Ovary (tissue), 9 donors: ENCODE measurements around the gene MCM5. TPM values are rescaled to one million over a fixed set of nuclear protein-coding genes. Genes with fewer than 3 reads are reported as not detected.

Experiments
- DNase-seq, 5 donors: peaks; one replicate each; pipeline ENCODE4 v3.0.0-alpha.2; 2019 to 2020
- H3K27ac ChIP-seq, 2 donors: fragments of 200-600 bp; one replicate each; pipeline versions ENCODE4 v1.5.1 to v1.8.0; 2019 to 2022
- H3K27me3 ChIP-seq: fragments of 200-600 bp; one replicate; pipeline ENCODE4 v1.8.0; 2022
- H3K36me3 ChIP-seq: fragments of 200-600 bp; sonication (generic); one replicate; pipeline ENCODE4 v1.5.1; 2019
- H3K4me1 ChIP-seq: one replicate; pipeline ENCODE4 v1.8.1; 2013; ENCODE audit warnings: mild to moderate bottlenecking, moderate library complexity; ENCODE audit not compliant: insufficient read depth
- H3K4me3 ChIP-seq: fragments of 200-600 bp; sonication (generic); one replicate; pipeline ENCODE4 v1.5.1; 2017
- H3K9me3 ChIP-seq, 2 donors: fragments of 200-600 bp in 1 of 2; sonication (generic) in 1 of 2; one replicate each; pipeline versions ENCODE4 v1.5.1 to v1.8.1; 2013 to 2019; ENCODE audit warnings: mild to moderate bottlenecking in 1 of 2, moderate library complexity in 1 of 2
- CTCF ChIP-seq, 3 donors: fragments of 450-650 bp in 2 of 3; fragments of 200-600 bp in 1 of 3; IDR thresholded peaks; one replicate each; pipeline versions ENCODE4 v1.5.1 to v1.8.0; 2016 to 2022; ENCODE audit warnings: antibody characterized with exemption in 3 of 3, mild to moderate bottlenecking in 1 of 3
- EP300 ChIP-seq: sonication (generic); formaldehyde crosslinking; IDR thresholded peaks from one replicate; pipeline ENCODE4 v1.6.1; 2017; ENCODE audit warnings: antibody characterized with exemption
- POLR2A ChIP-seq: fragments of 450-650 bp; IDR thresholded peaks from one replicate; pipeline ENCODE4 v1.6.1; 2017; ENCODE audit warnings: antibody characterized with exemption, mild to moderate bottlenecking, moderate library complexity
- WGBS, 3 donors: extraction: QIAGEN DNeasy Blood & Tissue Kit in 1 of 3; methylation state at CpG; one replicate each; pipeline versions ENCODE4 v1.1.5 to v1.1.7; 2013 to 2017; 5-methylcytosine and 5-hydroxymethylcytosine counted together
- intact Hi-C, 4 donors: fragments of 100-400 bp; cut with DNase I; formaldehyde crosslinking; loops; one replicate each; pipeline versions ENCODE4 v1.11.0 to v1.15.1; 2022 to 2023
- polyA plus RNA-seq, 2 donors: library from polyadenylated mRNA; stranded (reverse); fragments of 200-250 nt in 1 of 2; fragments of 350-450 nt in 1 of 2; fragmentation: Illumina TruSeq in 1 of 2; extraction: RNeasy Lipid Tissue Mini Kit (QIAGEN cat#74804) in 1 of 2; gene quantifications; one replicate each; pipeline ENCODE4 v1.2.3, GENCODE V29; 2013 to 2014
- total RNA-seq, 7 donors: library from RNA; depleted of rRNA in 2 of 7; stranded (reverse); fragments of >200 nt in 2 of 7; fragmentation: NEBNext Ultra II Directional in 3 of 7; extraction: Animal tissue kit (Norgen Biotek cat#: 25700) in 3 of 7; gene quantifications; one replicate each; pipeline versions ENCODE4 v1.1.0 to v1.2.4, GENCODE V29; 2016 to 2023
- donor health status: DM: no; HTN: no; CAD: no; lungs with moderate emphysema.
- donor health status: DM: no; HTN: no; CAD: no.
- donor health status: Bipolar disorder and iron deficiency.
- donor health status: DM: yes; HTN: yes; CAD: no.
- donor health status: DM: no; HTN: no; CAD: no.
- donor health status: DM: yes; HTN: yes; CAD: no.

MCM5 gene
- total and polyA plus RNA-seq, 9 donors: 6.6 to 42.5 (median 39.1) TPM

- intact Hi-C loops: no loop called here
- 83 to 87% (median 85%) methylated on average over 6 of the region's 6 CpGs for whole genome bisulfite sequencing, 3 donors
- H3K27ac ChIP-seq: no peak overlapping the region
- DNase-seq: no peak
- H3K36me3 ChIP-seq: no peaks in the 10 kb centered on the region
- H3K27me3 ChIP-seq: no peaks in the 10 kb centered on the region
- H3K9me3 ChIP-seq: no peaks in the 10 kb centered on the region
- no peak for TF ChIP-seq CTCF (IDR thresholded peaks at IDR 0.05)
- TF ChIP-seq EP300: no peak
- no peak for TF ChIP-seq POLR2A
- no peak overlapping the region for H3K4me3 ChIP-seq
- H3K4me1 ChIP-seq: peaks cover 21% of the 10 kb centered on the region
Measured at GRCh38 chr22:35380013-35380412, 19.9 kb upstream of the MCM5 start.

GRCh38 chr22:35380537-35381423 lies 19.2 kb upstream of the MCM5 start, which contains the start of gene HMOX1:
Gene HMOX1 (plus strand): TSS chr22:35381096. CDS start chr22:35381174, 78 bp downstream.
- peak; percentile 91 to 95 (median 93) for DNase-seq
- Histone ChIP-seq H3K27ac (peak within 1 kb of the TSS; percentile 22 to 62), H3K4me1 (peaks cover 23% of the 10 kb centered on the region), H3K4me3 (peak within 1 kb of the TSS; percentile 85), H3K36me3 (no peaks in the 10 kb centered on the region), H3K27me3 (no peaks in the 10 kb centered on the region), H3K9me3 (no peaks in the 10 kb centered on the region)
- intact Hi-C loops: no loop called here
- WGBS, 3 donors: 3 to 4% (median 3%) methylated on average over 44 to 47 of the region's 47 CpGs
- TF ChIP-seq POLR2A (peak; percentile 80), CTCF (IDR thresholded peaks at IDR 0.05) (no peak), EP300 (no peak)

GRCh38 chr22:35381424-35382009 lies 18.4 kb upstream of the MCM5 start:
- H3K4me1 ChIP-seq: peaks cover 20% of the 10 kb centered on the region
- WGBS, 3 donors: 19 to 34% (median 21%) methylated on average over 5 of the region's 5 CpGs
- peak overlapping the region; percentile 22 to 62 for H3K27ac ChIP-seq
- peak overlapping the region; percentile 85 for H3K4me3 ChIP-seq
- no peaks in the 10 kb centered on the region for H3K9me3 ChIP-seq
- H3K27me3 ChIP-seq: no peaks in the 10 kb centered on the region
- intact Hi-C loops: no loop called here
- no peaks in the 10 kb centered on the region for H3K36me3 ChIP-seq
- no peak for TF ChIP-seq POLR2A
- TF ChIP-seq CTCF (IDR thresholded peaks at IDR 0.05): no peak
- TF ChIP-seq EP300: no peak
- DNase-seq: peak in 2 of 5 donors; percentile 48 to 53

- DNase-seq: no peak
- Histone ChIP-seq H3K9me3 (no peaks in the 10 kb centered on the region), H3K4me3 (no peak overlapping the region), H3K4me1 (peaks cover 19% of the 10 kb centered on the region), H3K36me3 (no peaks in the 10 kb centered on the region), H3K27ac (peak overlapping the region in 1 of 2 donors; percentile 28), H3K27me3 (no peaks in the 10 kb centered on the region)
- WGBS, 3 donors: 65 to 80% (median 66%) methylated on average over 3 of the region's 3 CpGs
- TF ChIP-seq EP300 (no peak), CTCF (IDR thresholded peaks at IDR 0.05) (no peak), POLR2A (no peak)
- intact Hi-C loops: no loop called here
Measured at GRCh38 chr22:35383679-35384071, 16.3 kb upstream of the MCM5 start.
